OCI-LY1 (cell line): ENCODE results near the gene CLECL1.
A peak's percentile ranks its signal among the peaks of the same experiment; 100 is the strongest.

ENCODE experiments used
- H2AFZ ChIP-seq: fragments of 200-600 bp; sonication (generic), shearing (Covaris generic); 2 replicates; pipeline ENCODE4 v1.6.0; 2014; ENCODE audit warnings: antibody characterized with exemption, mild to moderate bottlenecking, low read length
- H3F3A ChIP-seq: fragments of 200-600 bp; sonication (generic), shearing (Covaris generic); 2 replicates; pipeline ENCODE4 v1.6.0; 2014; ENCODE audit warnings: mild to moderate bottlenecking, antibody characterized with exemption, low read length, moderate library complexity; ENCODE audit not compliant: insufficient read depth
- H3K27ac ChIP-seq: fragments of 200-600 bp; sonication (generic); 2 replicates; pipeline ENCODE4 v1.5.1; 2014; ENCODE audit warnings: low read length, mixed run types, mild to moderate bottlenecking, low read depth; ENCODE audit not compliant: poor library complexity, severe bottlenecking
- H3K27me3 ChIP-seq: fragments of 200-600 bp; sonication (generic); 2 replicates; pipeline ENCODE4 v1.6.0; 2014; ENCODE audit warnings: antibody characterized with exemption, mild to moderate bottlenecking, low read length, moderate library complexity; ENCODE audit not compliant: insufficient read depth
- H3K36me3 ChIP-seq: fragments of 200-600 bp; sonication (generic); 2 replicates; pipeline ENCODE4 v1.6.1; 2014; ENCODE audit warnings: mild to moderate bottlenecking, antibody characterized with exemption, low read length, moderate library complexity, mixed read lengths; ENCODE audit not compliant: insufficient read depth
- H3K4me1 ChIP-seq: fragments of 200-600 bp; sonication (generic); 2 replicates; pipeline ENCODE4 v1.5.1; 2014; ENCODE audit warnings: mild to moderate bottlenecking, low read length, moderate library complexity; ENCODE audit not compliant: insufficient read depth, severe bottlenecking
- H3K4me2 ChIP-seq: fragments of 200-600 bp; sonication (generic), shearing (Covaris generic); 2 replicates; pipeline ENCODE4 v1.6.1; 2014; ENCODE audit warnings: low read length
- H3K4me3 ChIP-seq: fragments of 200-600 bp; sonication (generic); 2 replicates; pipeline ENCODE4 v1.5.1; 2014; ENCODE audit warnings: low read length, low read depth, mild to moderate bottlenecking, mixed read lengths; ENCODE audit not compliant: poor library complexity, severe bottlenecking
- H3K79me2 ChIP-seq: fragments of 200-600 bp; shearing (Covaris generic); 2 replicates; pipeline ENCODE4 v1.6.1; 2016; ENCODE audit warnings: mixed run types, low read length, mixed read lengths; ENCODE audit not compliant: insufficient read depth
- H3K9ac ChIP-seq: fragments of 200-600 bp; sonication (generic), shearing (Covaris generic); 2 replicates; pipeline ENCODE4 v1.6.1; 2014; ENCODE audit warnings: mild to moderate bottlenecking, low read length, mixed read lengths
- H3K9me2 ChIP-seq: fragments of 200-600 bp; sonication (generic), shearing (Covaris generic); 2 replicates; pipeline ENCODE4 v1.6.1; 2014; ENCODE audit warnings: low read depth, mild to moderate bottlenecking, low read length, mixed read lengths
- H3K9me3 ChIP-seq: fragments of 200-600 bp; shearing (Covaris generic); 2 replicates; pipeline ENCODE4 v1.6.1; 2014; ENCODE audit warnings: low read length, mixed read lengths
- H4K20me1 ChIP-seq: fragments of 200-600 bp; sonication (generic), shearing (Covaris generic); 2 replicates; pipeline ENCODE4 v1.6.0; 2016; ENCODE audit warnings: mild to moderate bottlenecking, low read length; ENCODE audit not compliant: insufficient read depth
- CTCF ChIP-seq: fragments of 200-600 bp; sonication (generic), shearing (Covaris generic); IDR thresholded peaks from 2 replicates; pipeline ENCODE4 v1.5.1; 2017; ENCODE audit warnings: mild to moderate bottlenecking, antibody characterized with exemption, low read length, moderate library complexity, mixed read lengths
- EZH2 ChIP-seq: fragments of 200-600 bp; sonication (generic), shearing (Covaris generic); IDR thresholded peaks from 2 replicates; pipeline ENCODE4 v1.8.0; 2017; ENCODE audit warnings: borderline replicate concordance, mixed run types, mild to moderate bottlenecking, antibody characterized with exemption, low read length, moderate library complexity, mixed read lengths

Gene CLECL1

DNA sequence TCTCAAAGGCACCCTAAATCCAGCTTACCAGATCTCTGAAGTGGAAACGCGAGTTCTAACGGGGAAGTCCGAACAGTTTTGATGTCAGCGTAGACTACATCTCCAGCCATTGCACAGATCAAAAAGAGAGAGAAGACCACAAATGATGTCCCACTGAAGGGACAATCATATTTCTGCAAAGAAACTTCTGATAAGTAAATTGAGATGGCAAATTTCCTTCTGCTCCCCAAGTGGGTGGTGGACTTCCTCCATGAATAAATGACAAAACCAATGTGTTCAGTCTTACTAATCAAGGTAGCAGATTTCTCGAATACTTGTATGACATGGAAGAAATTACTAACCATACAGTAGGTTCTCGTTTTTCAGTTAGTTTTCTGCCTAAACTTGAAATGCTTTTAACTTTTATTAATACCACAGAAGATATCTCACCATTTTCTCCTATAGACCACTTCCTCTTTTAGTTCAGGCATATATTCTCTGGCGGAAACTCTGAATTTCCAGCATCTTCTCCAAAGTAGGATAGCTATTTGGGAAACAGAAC is at the start of gene CLECL1:
Gene CLECL1, minus strand, starts transcription at position 177 of the 541 bp plus-strand sequence.
- Histone ChIP-seq H3K27me3 (no peaks in the 10 kb centered on the region), H3K4me1 (peaks cover 77% of the 10 kb centered on the region), H3K4me2 (peak within 1 kb of the TSS; percentile 77), H3K79me2 (peaks cover 45% of the 10 kb centered on the region), H3K36me3 (no peaks in the 10 kb centered on the region), H3K27ac (peak within 1 kb of the TSS; percentile 92), H3K4me3 (peak within 1 kb of the TSS; percentile 71), H3F3A (peaks cover 4% of the 10 kb centered on the region; the same call in 1 of the 2 replicates), H2AFZ (no peak within 1 kb of the TSS), H4K20me1 (no peaks in the 10 kb centered on the region), H3K9me3 (no peaks in the 10 kb centered on the region), H3K9ac (peak within 1 kb of the TSS; percentile 85), H3K9me2 (no peaks in the 10 kb centered on the region)
- no peak for TF ChIP-seq EZH2
- TF ChIP-seq CTCF = no peak

DNA sequence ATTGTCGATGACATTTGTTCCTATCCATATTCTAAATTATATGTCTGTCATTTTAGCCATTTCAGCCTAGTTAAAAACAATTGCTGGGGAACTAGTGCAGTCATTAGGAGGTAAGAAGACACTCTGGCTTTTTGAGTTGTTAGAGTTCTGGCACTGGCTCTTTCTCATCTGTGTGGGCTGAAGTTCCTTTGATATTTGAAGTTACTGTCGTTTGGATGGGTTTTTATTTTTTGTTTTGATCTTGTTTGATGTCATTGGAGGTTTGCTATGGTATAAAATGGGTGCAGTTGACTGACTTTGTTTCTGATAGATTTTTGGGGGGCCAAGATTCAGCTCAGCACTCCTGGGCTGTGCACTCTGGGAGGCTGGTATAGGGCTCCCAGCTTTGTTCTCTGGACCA is 48.5 kb upstream of the CLECL1 start:
- Histone ChIP-seq H3K4me2 (no peak overlapping the region), H3K36me3 (no peaks in the 10 kb centered on the region), H3K27me3 (no peaks in the 10 kb centered on the region), H3K4me3 (no peak overlapping the region), H3K9me3 (no peaks in the 10 kb centered on the region), H3K27ac (no peak overlapping the region), H4K20me1 (no peaks in the 10 kb centered on the region), H3F3A (no peaks in the 10 kb centered on the region), H3K79me2 (no peaks in the 10 kb centered on the region), H2AFZ (no peak overlapping the region), H3K9me2 (no peaks in the 10 kb centered on the region), H3K9ac (no peak overlapping the region), H3K4me1 (no peaks in the 10 kb centered on the region)
- no peak for TF ChIP-seq CTCF
- TF ChIP-seq EZH2 = no peak

- no peak overlapping the region for H3K9ac ChIP-seq
- H3K9me2 ChIP-seq = no peaks in the 10 kb centered on the region
- no peak overlapping the region for H2AFZ ChIP-seq
- no peaks in the 10 kb centered on the region for H4K20me1 ChIP-seq
- H3K9me3 ChIP-seq = no peaks in the 10 kb centered on the region
- no peaks in the 10 kb centered on the region for H3F3A ChIP-seq
- no peak overlapping the region for H3K4me3 ChIP-seq
- H3K27me3 ChIP-seq = no peaks in the 10 kb centered on the region
- no peaks in the 10 kb centered on the region for H3K4me1 ChIP-seq
- TF ChIP-seq EZH2 (no peak), CTCF (no peak)
- H3K36me3 ChIP-seq = no peaks in the 10 kb centered on the region; the same call in 1 of the 2 replicates
- no peak overlapping the region for H3K27ac ChIP-seq
- no peak overlapping the region for H3K4me2 ChIP-seq
- no peaks in the 10 kb centered on the region for H3K79me2 ChIP-seq
Measured at GRCh38 chr12:9779209-9779608, 46.3 kb upstream of the CLECL1 start.
